ENCODE measurements around the gene FBLN1. TPM values are rescaled to one million over a fixed set of nuclear protein-coding genes. Genes with fewer than 3 reads are reported as not detected.

The FBLN1 gene
- total and polyA plus RNA-seq, 2 of the 13 experiments (the other 11 are each of a cell fraction or from before 2014, with no cell fraction given), result 37.3 to 103 TPM

DNA sequence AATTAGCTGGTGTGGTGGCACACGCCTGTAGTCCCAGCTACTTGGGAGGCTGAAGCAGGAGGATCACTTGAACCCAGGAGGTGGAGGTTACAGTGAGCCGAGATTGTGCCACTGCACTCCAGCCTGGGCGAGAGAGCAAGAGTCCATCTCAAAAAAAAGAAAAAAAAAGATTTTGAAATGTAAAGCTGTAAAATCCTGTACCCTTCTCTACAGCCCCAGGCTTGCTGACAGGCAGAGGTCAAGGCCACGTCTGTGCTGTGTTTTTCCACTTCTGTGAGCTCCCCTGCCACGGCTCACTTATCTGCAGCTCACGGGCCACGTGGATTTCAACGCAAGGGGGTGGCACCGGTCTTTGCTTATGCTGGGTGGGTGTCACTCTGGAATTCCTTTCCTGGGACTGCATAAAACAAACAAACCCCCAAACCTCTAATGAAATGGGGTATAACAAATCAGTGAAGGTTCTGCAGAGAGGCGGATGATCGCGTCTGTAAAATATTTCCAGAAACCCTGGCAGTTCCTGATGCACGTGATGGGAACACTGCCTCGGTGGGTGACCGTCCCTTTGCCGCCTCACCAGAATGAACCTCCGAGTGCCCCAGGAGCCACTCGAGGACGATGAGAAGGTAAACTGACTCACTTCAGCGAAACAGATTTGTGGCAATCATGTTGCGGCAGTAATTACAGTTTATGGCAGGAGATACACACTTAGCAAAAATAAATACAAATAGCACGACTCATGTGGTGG lies 125.0 kb downstream of the FBLN1 start (continued):
- no peak for TF ChIP-seq HCFC1 (IDR thresholded peaks at IDR 0.05; ENCODE audit: low read depth, low read length)
- TF ChIP-seq PHB2 (IDR thresholded peaks at IDR 0.05; ENCODE audit: partially characterized antibody), result no peak
- TF ChIP-seq KDM3A (CRISPR knock-in tag; IDR thresholded peaks at IDR 0.05; ENCODE audit: low read depth), result no peak
- no peak for TF ChIP-seq ZNF17 (CRISPR knock-in tag; IDR thresholded peaks at IDR 0.05)
- no peak for TF ChIP-seq SOX6 (IDR thresholded peaks at IDR 0.05)
- peak; percentile 47 for TF ChIP-seq SOX6 (CRISPR knock-in tag; IDR thresholded peaks at IDR 0.05)
- no peak for TF ChIP-seq ZNF317 (CRISPR knock-in tag; IDR thresholded peaks at IDR 0.05)
- no peak for TF ChIP-seq MBNL3 (CRISPR knock-in tag; conservative IDR thresholded peaks at IDR 0.05)
- TF ChIP-seq PHF21A (CRISPR knock-in tag; IDR thresholded peaks at IDR 0.05), result peak; percentile 65
- TF ChIP-seq SIN3A (IDR thresholded peaks at IDR 0.05; ENCODE audit: borderline replicate concordance, low read depth, low read length), result no peak
- TF ChIP-seq, protein P1, sequence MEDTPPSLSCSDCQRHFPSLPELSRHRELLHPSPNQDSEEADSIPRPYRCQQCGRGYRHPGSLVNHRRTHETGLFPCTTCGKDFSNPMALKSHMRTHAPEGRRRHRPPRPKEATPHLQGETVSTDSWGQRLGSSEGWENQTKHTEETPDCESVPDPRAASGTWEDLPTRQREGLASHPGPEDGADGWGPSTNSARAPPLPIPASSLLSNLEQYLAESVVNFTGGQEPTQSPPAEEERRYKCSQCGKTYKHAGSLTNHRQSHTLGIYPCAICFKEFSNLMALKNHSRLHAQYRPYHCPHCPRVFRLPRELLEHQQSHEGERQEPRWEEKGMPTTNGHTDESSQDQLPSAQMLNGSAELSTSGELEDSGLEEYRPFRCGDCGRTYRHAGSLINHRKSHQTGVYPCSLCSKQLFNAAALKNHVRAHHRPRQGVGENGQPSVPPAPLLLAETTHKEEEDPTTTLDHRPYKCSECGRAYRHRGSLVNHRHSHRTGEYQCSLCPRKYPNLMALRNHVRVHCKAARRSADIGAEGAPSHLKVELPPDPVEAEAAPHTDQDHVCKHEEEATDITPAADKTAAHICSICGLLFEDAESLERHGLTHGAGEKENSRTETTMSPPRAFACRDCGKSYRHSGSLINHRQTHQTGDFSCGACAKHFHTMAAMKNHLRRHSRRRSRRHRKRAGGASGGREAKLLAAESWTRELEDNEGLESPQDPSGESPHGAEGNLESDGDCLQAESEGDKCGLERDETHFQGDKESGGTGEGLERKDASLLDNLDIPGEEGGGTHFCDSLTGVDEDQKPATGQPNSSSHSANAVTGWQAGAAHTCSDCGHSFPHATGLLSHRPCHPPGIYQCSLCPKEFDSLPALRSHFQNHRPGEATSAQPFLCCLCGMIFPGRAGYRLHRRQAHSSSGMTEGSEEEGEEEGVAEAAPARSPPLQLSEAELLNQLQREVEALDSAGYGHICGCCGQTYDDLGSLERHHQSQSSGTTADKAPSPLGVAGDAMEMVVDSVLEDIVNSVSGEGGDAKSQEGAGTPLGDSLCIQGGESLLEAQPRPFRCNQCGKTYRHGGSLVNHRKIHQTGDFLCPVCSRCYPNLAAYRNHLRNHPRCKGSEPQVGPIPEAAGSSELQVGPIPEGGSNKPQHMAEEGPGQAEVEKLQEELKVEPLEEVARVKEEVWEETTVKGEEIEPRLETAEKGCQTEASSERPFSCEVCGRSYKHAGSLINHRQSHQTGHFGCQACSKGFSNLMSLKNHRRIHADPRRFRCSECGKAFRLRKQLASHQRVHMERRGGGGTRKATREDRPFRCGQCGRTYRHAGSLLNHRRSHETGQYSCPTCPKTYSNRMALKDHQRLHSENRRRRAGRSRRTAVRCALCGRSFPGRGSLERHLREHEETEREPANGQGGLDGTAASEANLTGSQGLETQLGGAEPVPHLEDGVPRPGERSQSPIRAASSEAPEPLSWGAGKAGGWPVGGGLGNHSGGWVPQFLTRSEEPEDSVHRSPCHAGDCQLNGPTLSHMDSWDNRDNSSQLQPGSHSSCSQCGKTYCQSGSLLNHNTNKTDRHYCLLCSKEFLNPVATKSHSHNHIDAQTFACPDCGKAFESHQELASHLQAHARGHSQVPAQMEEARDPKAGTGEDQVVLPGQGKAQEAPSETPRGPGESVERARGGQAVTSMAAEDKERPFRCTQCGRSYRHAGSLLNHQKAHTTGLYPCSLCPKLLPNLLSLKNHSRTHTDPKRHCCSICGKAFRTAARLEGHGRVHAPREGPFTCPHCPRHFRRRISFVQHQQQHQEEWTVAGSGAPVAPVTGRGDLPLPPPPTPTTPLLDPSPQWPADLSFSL (CRISPR knock-in tag; IDR thresholded peaks at IDR 0.05), result no peak
- TF ChIP-seq, protein P2, sequence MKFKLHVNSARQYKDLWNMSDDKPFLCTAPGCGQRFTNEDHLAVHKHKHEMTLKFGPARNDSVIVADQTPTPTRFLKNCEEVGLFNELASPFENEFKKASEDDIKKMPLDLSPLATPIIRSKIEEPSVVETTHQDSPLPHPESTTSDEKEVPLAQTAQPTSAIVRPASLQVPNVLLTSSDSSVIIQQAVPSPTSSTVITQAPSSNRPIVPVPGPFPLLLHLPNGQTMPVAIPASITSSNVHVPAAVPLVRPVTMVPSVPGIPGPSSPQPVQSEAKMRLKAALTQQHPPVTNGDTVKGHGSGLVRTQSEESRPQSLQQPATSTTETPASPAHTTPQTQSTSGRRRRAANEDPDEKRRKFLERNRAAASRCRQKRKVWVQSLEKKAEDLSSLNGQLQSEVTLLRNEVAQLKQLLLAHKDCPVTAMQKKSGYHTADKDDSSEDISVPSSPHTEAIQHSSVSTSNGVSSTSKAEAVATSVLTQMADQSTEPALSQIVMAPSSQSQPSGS (CRISPR knock-in tag; IDR thresholded peaks at IDR 0.05), result no peak
- TF ChIP-seq NCOA2 (CRISPR knock-in tag; IDR thresholded peaks at IDR 0.05), result peak; percentile 57
- no peak for TF ChIP-seq ZNF879 (CRISPR knock-in tag; IDR thresholded peaks at IDR 0.05)
- TF ChIP-seq, protein P3, sequence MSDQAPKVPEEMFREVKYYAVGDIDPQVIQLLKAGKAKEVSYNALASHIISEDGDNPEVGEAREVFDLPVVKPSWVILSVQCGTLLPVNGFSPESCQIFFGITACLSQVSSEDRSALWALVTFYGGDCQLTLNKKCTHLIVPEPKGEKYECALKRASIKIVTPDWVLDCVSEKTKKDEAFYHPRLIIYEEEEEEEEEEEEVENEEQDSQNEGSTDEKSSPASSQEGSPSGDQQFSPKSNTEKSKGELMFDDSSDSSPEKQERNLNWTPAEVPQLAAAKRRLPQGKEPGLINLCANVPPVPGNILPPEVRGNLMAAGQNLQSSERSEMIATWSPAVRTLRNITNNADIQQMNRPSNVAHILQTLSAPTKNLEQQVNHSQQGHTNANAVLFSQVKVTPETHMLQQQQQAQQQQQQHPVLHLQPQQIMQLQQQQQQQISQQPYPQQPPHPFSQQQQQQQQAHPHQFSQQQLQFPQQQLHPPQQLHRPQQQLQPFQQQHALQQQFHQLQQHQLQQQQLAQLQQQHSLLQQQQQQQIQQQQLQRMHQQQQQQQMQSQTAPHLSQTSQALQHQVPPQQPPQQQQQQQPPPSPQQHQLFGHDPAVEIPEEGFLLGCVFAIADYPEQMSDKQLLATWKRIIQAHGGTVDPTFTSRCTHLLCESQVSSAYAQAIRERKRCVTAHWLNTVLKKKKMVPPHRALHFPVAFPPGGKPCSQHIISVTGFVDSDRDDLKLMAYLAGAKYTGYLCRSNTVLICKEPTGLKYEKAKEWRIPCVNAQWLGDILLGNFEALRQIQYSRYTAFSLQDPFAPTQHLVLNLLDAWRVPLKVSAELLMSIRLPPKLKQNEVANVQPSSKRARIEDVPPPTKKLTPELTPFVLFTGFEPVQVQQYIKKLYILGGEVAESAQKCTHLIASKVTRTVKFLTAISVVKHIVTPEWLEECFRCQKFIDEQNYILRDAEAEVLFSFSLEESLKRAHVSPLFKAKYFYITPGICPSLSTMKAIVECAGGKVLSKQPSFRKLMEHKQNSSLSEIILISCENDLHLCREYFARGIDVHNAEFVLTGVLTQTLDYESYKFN (CRISPR knock-in tag; conservative IDR thresholded peaks at IDR 0.05), result peak; percentile 83
- TF ChIP-seq CREM (IDR thresholded peaks at IDR 0.05), result peak; percentile 24; the same call in 1 of the 2 replicates
- no peak for TF ChIP-seq CREM (CRISPR knock-in tag; IDR thresholded peaks at IDR 0.05)
- peak; percentile 75; the same call in 1 of the 2 replicates for TF ChIP-seq RXRA (CRISPR knock-in tag; IDR thresholded peaks at IDR 0.05)

Measured in HepG2 (cell line).